Sigmoid colon (tissue), 4 donors: ENCODE measurements around the gene DLG1.

Source experiments
- POLR2A ChIP-seq, 2 donors: fragments of 450-650 bp; IDR thresholded peaks; one replicate each; pipeline ENCODE4 v1.6.1; 2016; ENCODE audit warnings: antibody characterized with exemption in 2 of 2, mild to moderate bottlenecking in 2 of 2, moderate library complexity in 2 of 2
- POLR2AphosphoS5 ChIP-seq, 4 donors: sonication (generic); formaldehyde crosslinking; IDR thresholded peaks; one replicate each; pipeline ENCODE4 v1.6.1; 2017; ENCODE audit warnings: antibody characterized with exemption in 4 of 4
- TF ChIP-seq, protein P1 (sequence below), 4 experiments: fragments of 450-650 bp in 3 of 4; fragments of 200-600 bp in 1 of 4; IDR thresholded peaks; one replicate each; pipeline ENCODE4 v1.5.1; 2016 to 2019; ENCODE audit warnings: antibody characterized with exemption in 4 of 4, mild to moderate bottlenecking in 3 of 4, moderate library complexity in 2 of 4

DNA sequence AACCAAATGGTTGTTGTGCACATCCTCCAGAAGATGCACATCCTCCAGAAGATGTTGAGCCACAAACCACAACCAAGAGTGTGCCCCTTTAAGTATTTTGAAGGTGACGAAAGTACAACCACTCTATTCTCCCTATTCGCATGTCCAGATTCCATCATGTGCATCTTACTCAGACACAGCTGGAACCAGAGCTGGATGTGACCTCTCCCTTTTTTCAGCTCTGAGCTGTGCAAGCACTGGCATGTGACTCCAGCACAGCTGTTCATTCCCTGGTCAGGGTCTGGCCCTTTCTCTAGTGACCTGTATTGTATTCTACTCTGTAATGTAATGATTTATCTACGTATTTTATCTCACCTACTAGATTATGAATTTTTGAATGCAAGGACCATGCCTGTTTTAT, 29.3 kb upstream of the DLG1 start:
- TF ChIP-seq, protein P1, sequence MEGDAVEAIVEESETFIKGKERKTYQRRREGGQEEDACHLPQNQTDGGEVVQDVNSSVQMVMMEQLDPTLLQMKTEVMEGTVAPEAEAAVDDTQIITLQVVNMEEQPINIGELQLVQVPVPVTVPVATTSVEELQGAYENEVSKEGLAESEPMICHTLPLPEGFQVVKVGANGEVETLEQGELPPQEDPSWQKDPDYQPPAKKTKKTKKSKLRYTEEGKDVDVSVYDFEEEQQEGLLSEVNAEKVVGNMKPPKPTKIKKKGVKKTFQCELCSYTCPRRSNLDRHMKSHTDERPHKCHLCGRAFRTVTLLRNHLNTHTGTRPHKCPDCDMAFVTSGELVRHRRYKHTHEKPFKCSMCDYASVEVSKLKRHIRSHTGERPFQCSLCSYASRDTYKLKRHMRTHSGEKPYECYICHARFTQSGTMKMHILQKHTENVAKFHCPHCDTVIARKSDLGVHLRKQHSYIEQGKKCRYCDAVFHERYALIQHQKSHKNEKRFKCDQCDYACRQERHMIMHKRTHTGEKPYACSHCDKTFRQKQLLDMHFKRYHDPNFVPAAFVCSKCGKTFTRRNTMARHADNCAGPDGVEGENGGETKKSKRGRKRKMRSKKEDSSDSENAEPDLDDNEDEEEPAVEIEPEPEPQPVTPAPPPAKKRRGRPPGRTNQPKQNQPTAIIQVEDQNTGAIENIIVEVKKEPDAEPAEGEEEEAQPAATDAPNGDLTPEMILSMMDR (IDR thresholded peaks at IDR 0.05) = no peak
- no peak for TF ChIP-seq POLR2AphosphoS5 (IDR thresholded peaks at IDR 0.05)
- TF ChIP-seq POLR2A (IDR thresholded peaks at IDR 0.05) = no peak
